SKM-1 (cell line): Measurements from ENCODE around the gene SPDYE1.

Experiments used
- DNase-seq: peaks from one replicate; lab custom pipeline; 2025; ENCODE audit not compliant: unreplicated experiment; lab: John Stamatoyannopoulos, UW

The SPDYE1 gene

DNA sequence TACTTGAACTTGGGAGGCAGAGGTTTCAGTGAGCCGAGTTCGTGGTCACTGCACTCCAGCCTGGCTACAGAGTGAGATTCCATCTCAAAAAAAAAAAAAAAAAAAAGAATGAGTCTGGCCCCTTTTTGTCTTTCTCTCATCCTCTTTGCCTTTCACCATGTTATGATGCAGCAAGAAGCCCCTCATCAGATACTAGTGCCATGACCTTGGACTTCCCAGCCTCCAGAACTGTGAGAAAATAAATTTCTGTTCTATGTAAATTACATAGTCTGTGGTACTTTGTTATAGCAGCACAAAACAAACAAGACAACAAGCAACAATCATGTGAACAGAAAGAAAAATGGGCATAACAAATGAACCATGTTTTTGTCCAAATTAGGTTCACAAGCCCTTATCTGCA, 44.5 kb downstream of the SPDYE1 start:
- DNase-seq: no peak

- DNase-seq: no peak
These were observed 46.2 kb downstream of the SPDYE1 start for GRCh38 chr7:44043902-44044301.

GRCh38 chr7:44044315-44045225, 46.9 kb downstream of the SPDYE1 start, which contains the start of gene DBNL:
DBNL (plus strand) TSS chr7:44044702; CDS start chr7:44044738, 36 bp downstream.
- peak; percentile 31 for DNase-seq

GRCh38 chr7:44045226-44046014, 47.7 kb downstream of the SPDYE1 start:
- DNase-seq: no peak

DNA sequence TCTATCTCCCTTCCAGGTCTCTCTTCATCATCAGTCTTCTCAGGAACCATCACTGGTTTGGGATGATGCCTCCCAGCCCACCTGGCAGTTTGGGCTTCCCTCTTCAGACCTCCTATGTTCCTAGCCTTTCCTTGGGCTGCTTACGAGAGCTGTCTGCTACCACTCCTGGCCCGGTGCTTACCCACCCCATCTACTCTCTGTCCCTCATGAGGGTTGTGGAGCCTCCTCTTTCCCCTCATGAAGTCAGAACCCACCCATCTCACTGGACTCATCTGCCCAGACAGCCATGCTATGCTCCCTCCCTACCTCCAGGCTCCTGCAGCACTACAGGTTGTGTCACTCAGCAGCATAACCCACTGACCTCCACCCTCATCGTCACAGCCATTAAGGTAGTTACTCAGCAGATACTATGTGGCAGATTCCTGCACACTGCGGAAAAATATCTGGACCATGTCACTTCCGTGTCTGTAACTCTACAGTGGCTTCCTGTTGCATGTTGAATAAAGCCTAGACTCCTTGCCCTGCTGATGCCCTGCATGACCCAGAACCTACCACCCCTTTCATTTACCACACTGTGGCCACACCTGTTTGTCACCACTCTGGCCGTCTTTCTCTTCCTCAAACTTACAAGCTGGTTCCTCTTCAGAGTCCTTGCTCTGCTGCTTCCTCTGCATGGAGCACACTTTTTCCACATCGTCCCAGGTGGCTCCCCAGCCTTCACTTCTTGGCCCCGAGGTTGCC, 48.8 kb downstream of the SPDYE1 start:
- DNase-seq: peak; percentile 97

- no peak for DNase-seq
These were observed 50.5 kb downstream of the SPDYE1 start for GRCh38 chr7:44048031-44048795.

DNA sequence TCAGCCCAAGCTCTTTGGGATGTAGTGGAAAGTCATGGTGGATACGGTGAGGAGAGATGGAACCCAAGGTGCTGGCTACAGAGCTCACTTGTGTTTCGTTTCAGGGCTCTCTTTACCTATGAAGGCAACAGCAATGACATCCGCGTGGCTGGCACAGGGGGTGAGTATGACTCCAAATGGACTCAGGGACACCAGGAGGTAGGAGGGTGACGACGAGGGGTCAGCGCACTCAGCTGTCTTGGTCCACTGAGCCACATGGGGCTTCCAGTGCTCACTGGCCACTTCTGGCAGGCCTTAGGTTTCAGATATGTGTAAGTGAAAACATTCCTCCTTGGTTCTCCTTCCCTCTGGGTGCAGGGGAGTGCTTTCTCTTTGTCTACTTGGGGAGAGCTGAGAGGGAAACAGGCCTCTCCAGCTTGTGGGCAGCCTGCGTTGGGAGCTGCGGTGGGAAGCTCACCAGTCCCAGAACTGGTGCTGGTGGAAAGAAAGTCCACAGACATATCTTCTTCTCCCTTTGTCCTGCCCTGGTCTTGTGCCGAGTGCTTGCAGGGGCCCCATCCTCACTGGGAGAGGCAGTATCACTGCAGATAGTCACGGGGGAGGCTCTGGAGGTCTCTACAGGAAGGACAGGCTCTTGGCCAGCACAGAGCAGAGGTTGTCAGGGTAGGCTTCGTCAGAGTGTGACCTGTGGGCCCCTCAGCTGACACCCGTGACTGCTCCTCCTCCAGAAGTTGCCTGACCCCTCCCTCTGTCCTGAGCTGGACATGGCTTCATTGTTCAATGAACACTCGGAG, 52.6 kb downstream of the SPDYE1 start:
- no peak for DNase-seq

- DNase-seq: no peak
These were observed 53.3 kb downstream of the SPDYE1 start for GRCh38 chr7:44050915-44051560.

DNA sequence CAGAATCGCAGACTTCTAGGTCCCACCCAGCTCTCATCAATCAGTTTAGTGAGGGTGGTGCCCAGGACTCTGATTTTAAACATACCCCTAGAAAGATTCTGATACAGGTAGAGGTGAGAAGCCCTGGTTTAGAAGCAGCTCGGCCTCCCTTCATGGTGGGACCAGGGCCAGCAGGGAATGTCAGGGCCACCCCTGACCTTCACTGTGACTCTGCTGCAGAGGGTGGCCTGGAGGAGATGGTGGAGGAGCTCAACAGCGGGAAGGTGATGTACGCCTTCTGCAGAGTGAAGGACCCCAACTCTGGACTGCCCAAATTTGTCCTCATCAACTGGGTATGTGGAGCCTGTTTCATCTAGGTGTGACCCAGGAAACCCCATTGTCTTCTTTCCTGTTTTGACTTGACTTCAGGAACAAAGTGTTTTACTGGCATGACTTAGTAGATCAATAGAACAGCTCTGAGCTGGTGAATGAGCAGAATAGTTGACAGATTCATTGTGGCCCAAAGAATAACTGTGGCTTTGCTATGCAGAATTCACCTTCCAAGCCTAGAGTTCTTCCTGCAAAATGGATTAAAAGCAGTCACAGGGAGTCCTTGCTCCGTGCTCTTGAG, 54.0 kb downstream of the SPDYE1 start:
- DNase-seq: no peak

DNA sequence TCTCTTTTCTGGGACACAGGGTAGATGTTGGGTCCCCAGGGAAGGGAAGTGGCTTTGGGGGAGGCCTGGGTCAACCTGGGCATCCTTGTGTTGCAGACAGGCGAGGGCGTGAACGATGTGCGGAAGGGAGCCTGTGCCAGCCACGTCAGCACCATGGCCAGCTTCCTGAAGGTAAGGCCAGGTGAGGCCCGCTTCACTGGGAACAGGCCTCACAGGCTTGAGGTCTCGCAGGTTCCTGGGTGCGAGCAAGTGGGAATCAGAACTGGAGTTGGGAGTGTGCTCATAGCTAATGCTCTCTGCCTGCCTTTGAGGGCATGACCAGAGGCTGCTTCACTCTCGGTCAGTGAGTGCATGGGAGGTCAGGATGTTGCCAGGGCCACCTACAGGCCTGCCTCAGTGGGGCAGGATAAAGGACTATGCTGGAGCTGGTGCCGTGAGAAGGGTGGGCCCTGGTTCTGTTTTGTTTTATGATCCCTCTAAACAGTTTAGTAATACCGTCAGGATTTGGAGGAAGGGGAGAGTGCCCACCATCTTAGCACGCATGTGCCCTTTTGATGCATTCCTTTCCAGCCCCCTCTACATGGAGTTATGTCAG, 55.2 kb downstream of the SPDYE1 start:
- no peak for DNase-seq

- DNase-seq: no peak
These were observed 59.0 kb downstream of the SPDYE1 start for GRCh38 chr7:44056681-44057080.

- no peak for DNase-seq
These were observed 59.6 kb downstream of the SPDYE1 start for GRCh38 chr7:44057181-44057848.

DNA sequence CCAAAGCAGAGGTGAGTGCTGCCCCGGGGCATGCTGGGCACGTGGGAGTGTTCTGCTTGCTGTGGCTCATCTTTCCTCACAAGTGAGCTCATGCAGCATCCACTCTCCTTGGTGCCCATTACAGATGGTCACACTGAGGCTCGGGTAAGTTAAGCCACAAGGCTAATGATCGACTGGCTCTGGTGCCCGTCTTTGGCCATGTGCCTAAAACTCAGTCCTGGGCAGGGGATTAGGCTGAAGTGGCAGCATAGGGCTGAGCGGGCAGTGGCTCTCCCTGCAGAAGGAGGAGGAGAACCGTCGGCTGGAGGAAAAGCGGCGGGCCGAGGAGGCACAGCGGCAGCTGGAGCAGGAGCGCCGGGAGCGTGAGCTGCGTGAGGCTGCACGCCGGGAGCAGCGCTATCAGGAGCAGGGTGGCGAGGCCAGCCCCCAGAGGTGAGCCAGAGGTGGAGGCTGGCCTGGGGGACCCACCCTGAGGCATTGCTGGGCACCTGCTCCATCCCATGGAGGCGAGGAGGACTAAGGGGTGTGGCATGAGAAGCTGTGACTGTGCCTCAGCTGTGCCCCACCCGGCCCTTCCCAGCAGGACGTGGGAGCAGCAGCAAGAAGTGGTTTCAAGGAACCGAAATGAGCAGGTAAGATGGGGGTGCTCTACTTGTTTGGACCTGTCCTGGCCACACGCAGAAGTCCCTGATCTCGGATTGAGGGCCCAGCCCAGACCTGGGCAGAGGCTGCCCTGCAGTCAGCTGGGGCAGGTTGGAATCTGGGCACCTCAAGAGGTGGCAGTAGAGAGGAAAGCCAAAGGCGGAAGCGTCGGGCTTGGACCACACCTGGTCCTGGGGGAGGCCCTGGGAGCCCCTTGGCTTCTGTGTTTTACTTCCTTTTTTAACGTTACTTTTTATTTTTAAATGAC, 60.4 kb downstream of the SPDYE1 start:
- no peak for DNase-seq

DNA sequence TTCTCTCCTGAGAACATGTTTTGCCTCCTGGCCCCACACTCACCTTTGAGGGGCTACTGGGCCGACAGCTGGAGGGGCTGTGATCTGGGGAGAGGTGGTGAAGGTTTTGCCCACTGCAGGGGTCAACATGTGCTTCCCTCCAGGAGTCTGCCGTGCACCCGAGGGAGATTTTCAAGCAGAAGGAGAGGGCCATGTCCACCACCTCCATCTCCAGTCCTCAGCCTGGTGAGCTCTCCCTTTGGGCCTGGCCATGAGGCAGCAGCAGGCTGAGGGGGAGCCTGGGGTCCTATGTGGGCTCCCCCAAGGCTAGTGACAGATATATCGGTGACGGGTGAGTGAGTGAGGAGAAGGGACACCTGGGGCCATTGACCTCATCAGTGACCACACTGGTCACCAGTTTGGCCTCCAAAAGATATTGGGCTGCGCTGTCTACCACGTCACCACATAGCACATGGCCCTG, 61.1 kb downstream of the SPDYE1 start:
- no peak for DNase-seq

DNA sequence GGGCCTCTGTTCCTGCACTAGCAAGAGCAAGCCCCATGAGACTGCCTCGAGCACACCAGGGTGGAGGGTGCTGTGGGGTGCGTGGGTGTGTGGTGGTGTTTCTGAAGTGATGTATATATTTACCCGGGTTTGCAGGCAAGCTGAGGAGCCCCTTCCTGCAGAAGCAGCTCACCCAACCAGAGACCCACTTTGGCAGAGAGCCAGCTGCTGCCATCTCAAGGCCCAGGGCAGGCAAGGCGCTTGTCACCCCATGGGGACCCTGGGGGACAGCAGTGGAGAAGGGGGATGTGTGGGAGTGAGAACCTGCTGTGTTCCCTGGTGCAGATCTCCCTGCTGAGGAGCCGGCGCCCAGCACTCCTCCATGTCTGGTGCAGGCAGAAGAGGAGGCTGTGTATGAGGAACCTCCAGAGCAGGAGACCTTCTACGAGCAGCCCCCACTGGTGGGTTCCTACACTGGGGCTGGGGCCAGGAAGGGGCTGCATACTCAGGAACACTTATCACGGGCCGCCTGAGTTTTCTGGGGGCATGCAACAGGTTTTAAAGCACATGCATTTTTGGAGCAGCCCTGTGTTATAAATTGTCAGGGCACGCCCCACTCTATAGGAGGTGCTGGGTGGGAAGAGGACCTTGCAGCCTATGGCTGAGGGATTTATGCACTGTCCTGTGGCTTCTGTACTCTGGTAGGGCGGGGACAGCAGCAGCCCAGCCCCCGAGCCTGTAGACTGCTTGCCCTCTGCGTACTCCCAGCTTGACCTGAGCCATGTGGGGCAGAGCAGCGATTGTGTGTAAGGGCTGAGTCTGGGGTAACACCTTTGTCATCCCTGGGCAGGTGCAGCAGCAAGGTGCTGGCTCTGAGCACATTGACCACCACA, 61.8 kb downstream of the SPDYE1 start:
- no peak for DNase-seq
